Neural cell (in vitro differentiated cells): ENCODE measurements around the gene MTCL1. TPM values are rescaled to one million over a fixed set of nuclear protein-coding genes. Genes with fewer than 3 reads are reported as not detected.

ENCODE experiments used
- H2AFZ ChIP-seq: fragments of 200-600, 300-800 bp; sonication (generic), shearing (Covaris generic); 2 replicates; pipeline ENCODE4 v1.6.0; 2014; ENCODE audit warnings: low read depth, mild to moderate bottlenecking, antibody characterized with exemption, low read length, moderate library complexity
- H3F3A ChIP-seq: fragments of 200-600 bp; shearing (Covaris generic); 2 replicates; pipeline ENCODE4 v1.6.1; 2016; ENCODE audit warnings: mild to moderate bottlenecking, moderate library complexity, mixed read lengths, antibody characterized with exemption, low read length; ENCODE audit not compliant: insufficient read depth, poor library complexity, severe bottlenecking
- H3K27ac ChIP-seq: fragments of 200-600, 300-800 bp; sonication (generic), shearing (Covaris generic); 2 replicates; pipeline ENCODE4 v1.5.1; 2014; ENCODE audit warnings: mild to moderate bottlenecking, low read length, moderate library complexity
- H3K27me3 ChIP-seq: fragments of 300-800, 200-600 bp; sonication (generic), shearing (Covaris generic); 2 replicates; pipeline ENCODE4 v1.6.0; 2014; ENCODE audit warnings: mild to moderate bottlenecking, low read depth, low read length, moderate library complexity; ENCODE audit not compliant: insufficient read depth
- H3K36me3 ChIP-seq: fragments of 300-800, 200-600 bp; sonication (generic), shearing (Covaris generic); 2 replicates; pipeline ENCODE4 v1.5.1; 2014; ENCODE audit warnings: mild to moderate bottlenecking, antibody characterized with exemption, low read length, moderate library complexity; ENCODE audit not compliant: insufficient read depth
- H3K4me2 ChIP-seq: fragments of 300-800, 200-600 bp; sonication (generic), shearing (Covaris generic); 2 replicates; pipeline ENCODE4 v1.6.0; 2014; ENCODE audit warnings: mild to moderate bottlenecking, low read length
- H3K4me3 ChIP-seq: fragments of 300-800, 200-600 bp; sonication (generic), shearing (Covaris generic); 2 replicates; pipeline ENCODE4 v1.5.1; 2014; ENCODE audit warnings: mild to moderate bottlenecking, low read length, moderate library complexity
- H3K79me2 ChIP-seq: fragments of 200-600 bp; shearing (Covaris generic); replicated peaks from 2 replicates; pipeline ENCODE4 v1.6.0; 2014; ENCODE audit warnings: mild to moderate bottlenecking, low read length, moderate library complexity; ENCODE audit not compliant: insufficient read depth
- H3K9ac ChIP-seq: fragments of 300-800, 200-600 bp; sonication (generic), shearing (Covaris generic); 2 replicates; pipeline ENCODE4 v1.6.1; 2016; ENCODE audit warnings: mild to moderate bottlenecking, low read length, mixed read lengths
- H3K9me2 ChIP-seq: fragments of 200-600 bp; shearing (Covaris generic); 2 replicates; pipeline ENCODE4 v1.6.1; 2016; ENCODE audit warnings: mild to moderate bottlenecking, low read length, mixed read lengths; ENCODE audit not compliant: insufficient read depth
- H3K9me3 ChIP-seq: fragments of 200-600, 300-800 bp; sonication (generic), shearing (Covaris generic); 2 replicates; pipeline ENCODE4 v1.6.1; 2016; ENCODE audit warnings: mild to moderate bottlenecking, mixed run types, low read length, moderate library complexity, mixed read lengths
- H4K20me1 ChIP-seq: fragments of 200-600 bp; shearing (Covaris generic); 2 replicates; pipeline ENCODE4 v1.6.1; 2016; ENCODE audit warnings: mild to moderate bottlenecking, mixed run types; ENCODE audit not compliant: insufficient read depth
- CTCF ChIP-seq: fragments of 450-650 bp; IDR thresholded peaks from 2 replicates; pipeline ENCODE4 v1.5.1; 2014; ENCODE audit warnings: antibody characterized with exemption, mild to moderate bottlenecking, moderate library complexity; ENCODE audit not compliant: poor library complexity, severe bottlenecking
- EP300 ChIP-seq: fragments of 450-650 bp; conservative IDR thresholded peaks from 2 replicates; pipeline ENCODE4 v1.6.1; 2014; ENCODE audit warnings: antibody characterized with exemption, mild to moderate bottlenecking, moderate library complexity; ENCODE audit not compliant: poor library complexity, severe bottlenecking
- EZH2 ChIP-seq: fragments of 200-600, 300-800 bp; shearing (Covaris generic), sonication (generic); IDR thresholded peaks from 2 replicates; pipeline ENCODE4 v1.6.1; 2014; ENCODE audit warnings: antibody characterized with exemption, low read length, borderline replicate concordance, mild to moderate bottlenecking; ENCODE audit not compliant: insufficient read depth, poor library complexity, severe bottlenecking
- MXI1 ChIP-seq: fragments of 450-650 bp; conservative IDR thresholded peaks from 2 replicates; pipeline ENCODE4 v1.6.1; 2014; ENCODE audit warnings: antibody characterized with exemption, mild to moderate bottlenecking; ENCODE audit not compliant: poor library complexity, severe bottlenecking
- POLR2AphosphoS5 ChIP-seq: IDR thresholded peaks from 2 replicates; pipeline ENCODE4 v1.6.1; 2012
- RAD21 ChIP-seq: fragments of 450-650 bp; conservative IDR thresholded peaks from 2 replicates; pipeline ENCODE4 v1.6.1; 2014; ENCODE audit warnings: antibody characterized with exemption, mild to moderate bottlenecking, moderate library complexity
- SMC3 ChIP-seq: fragments of 450-650 bp; conservative IDR thresholded peaks from 2 replicates; pipeline ENCODE4 v1.6.1; 2014; ENCODE audit warnings: antibody characterized with exemption, mild to moderate bottlenecking, moderate library complexity; ENCODE audit not compliant: poor library complexity
- TAF1 ChIP-seq: IDR thresholded peaks from 2 replicates; pipeline ENCODE4 v1.6.1; 2012; ENCODE audit warnings: low read depth
- polyA plus RNA-seq: library from polyadenylated mRNA; depleted of rRNA; stranded (reverse); fragments of >200 nt; gene quantifications from 2 replicates; pipeline ENCODE4 v1.2.3, GENCODE V29; 2014
- TF ChIP-seq, protein P1 (sequence below): IDR thresholded peaks from 2 replicates; pipeline ENCODE4 v1.6.1; 2012; ENCODE audit warnings: borderline replicate concordance

Gene MTCL1
- polyA plus RNA-seq, 1 donor from 2014 or later: 20.8 TPM

DNA sequence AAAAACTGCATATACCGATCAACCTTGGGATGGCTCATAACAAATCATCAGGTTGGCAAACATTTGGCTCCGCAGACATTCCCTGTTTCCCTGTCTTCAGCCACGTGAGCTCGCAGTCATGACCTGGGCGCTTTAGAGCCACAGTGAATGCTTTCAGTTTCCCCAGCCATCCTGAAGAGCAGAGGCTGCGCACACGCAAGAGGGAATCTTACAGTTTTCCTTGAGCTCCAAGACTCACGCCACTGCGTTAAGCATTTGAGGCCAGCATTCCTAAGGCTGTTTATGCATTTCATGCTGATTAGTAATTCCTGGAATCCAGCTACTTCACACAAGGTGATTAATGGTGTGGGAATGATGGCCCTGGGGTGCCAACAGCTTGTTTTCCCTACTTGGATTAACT, 95.1 kb downstream of the MTCL1 start:
- H3K27me3 ChIP-seq: no peaks in the 10 kb centered on the region
- H3K4me2 ChIP-seq: no peak overlapping the region
- H3K9me3 ChIP-seq: no peaks in the 10 kb centered on the region
- peaks cover 3% of the 10 kb centered on the region for H3K36me3 ChIP-seq
- no peaks in the 10 kb centered on the region for H3F3A ChIP-seq
- no peak overlapping the region for H2AFZ ChIP-seq
- no peak overlapping the region for H3K27ac ChIP-seq
- no peak for TF ChIP-seq CTCF
- no peak for TF ChIP-seq MXI1
- no peak for TF ChIP-seq TAF1
- TF ChIP-seq SMC3: no peak
- TF ChIP-seq RAD21: no peak
- TF ChIP-seq, protein P1, sequence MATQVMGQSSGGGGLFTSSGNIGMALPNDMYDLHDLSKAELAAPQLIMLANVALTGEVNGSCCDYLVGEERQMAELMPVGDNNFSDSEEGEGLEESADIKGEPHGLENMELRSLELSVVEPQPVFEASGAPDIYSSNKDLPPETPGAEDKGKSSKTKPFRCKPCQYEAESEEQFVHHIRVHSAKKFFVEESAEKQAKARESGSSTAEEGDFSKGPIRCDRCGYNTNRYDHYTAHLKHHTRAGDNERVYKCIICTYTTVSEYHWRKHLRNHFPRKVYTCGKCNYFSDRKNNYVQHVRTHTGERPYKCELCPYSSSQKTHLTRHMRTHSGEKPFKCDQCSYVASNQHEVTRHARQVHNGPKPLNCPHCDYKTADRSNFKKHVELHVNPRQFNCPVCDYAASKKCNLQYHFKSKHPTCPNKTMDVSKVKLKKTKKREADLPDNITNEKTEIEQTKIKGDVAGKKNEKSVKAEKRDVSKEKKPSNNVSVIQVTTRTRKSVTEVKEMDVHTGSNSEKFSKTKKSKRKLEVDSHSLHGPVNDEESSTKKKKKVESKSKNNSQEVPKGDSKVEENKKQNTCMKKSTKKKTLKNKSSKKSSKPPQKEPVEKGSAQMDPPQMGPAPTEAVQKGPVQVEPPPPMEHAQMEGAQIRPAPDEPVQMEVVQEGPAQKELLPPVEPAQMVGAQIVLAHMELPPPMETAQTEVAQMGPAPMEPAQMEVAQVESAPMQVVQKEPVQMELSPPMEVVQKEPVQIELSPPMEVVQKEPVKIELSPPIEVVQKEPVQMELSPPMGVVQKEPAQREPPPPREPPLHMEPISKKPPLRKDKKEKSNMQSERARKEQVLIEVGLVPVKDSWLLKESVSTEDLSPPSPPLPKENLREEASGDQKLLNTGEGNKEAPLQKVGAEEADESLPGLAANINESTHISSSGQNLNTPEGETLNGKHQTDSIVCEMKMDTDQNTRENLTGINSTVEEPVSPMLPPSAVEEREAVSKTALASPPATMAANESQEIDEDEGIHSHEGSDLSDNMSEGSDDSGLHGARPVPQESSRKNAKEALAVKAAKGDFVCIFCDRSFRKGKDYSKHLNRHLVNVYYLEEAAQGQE: no peak
- no peak for TF ChIP-seq EZH2
- TF ChIP-seq EP300: no peak
- H4K20me1 ChIP-seq: no peaks in the 10 kb centered on the region
- no peaks in the 10 kb centered on the region for H3K9me2 ChIP-seq
- no peaks in the 10 kb centered on the region for H3K79me2 ChIP-seq
- H3K9ac ChIP-seq: no peak overlapping the region
- H3K4me3 ChIP-seq: no peak overlapping the region

- H3F3A ChIP-seq: no peaks in the 10 kb centered on the region
- no peak overlapping the region for H3K27ac ChIP-seq
- no peaks in the 10 kb centered on the region for H3K27me3 ChIP-seq
- no peaks in the 10 kb centered on the region for H3K9me2 ChIP-seq
- no peaks in the 10 kb centered on the region for H3K79me2 ChIP-seq
- no peak overlapping the region for H2AFZ ChIP-seq
- TF ChIP-seq RAD21: no peak
- no peak for TF ChIP-seq POLR2AphosphoS5
- no peak for TF ChIP-seq TAF1
- TF ChIP-seq EP300: no peak
- TF ChIP-seq MXI1: no peak
- TF ChIP-seq, protein P1: no peak
- TF ChIP-seq SMC3: no peak
- no peak for TF ChIP-seq EZH2
- no peak for TF ChIP-seq CTCF
- no peak overlapping the region for H3K4me3 ChIP-seq
- H3K9me3 ChIP-seq: no peaks in the 10 kb centered on the region
- no peak overlapping the region for H3K9ac ChIP-seq
- H3K4me2 ChIP-seq: no peak overlapping the region
- no peaks in the 10 kb centered on the region for H4K20me1 ChIP-seq
- H3K36me3 ChIP-seq: peaks cover 3% of the 10 kb centered on the region
These were observed 95.5 kb downstream of the MTCL1 start for GRCh38 chr18:8800876-8801262.
